C4-2B (cell line): Measurements from ENCODE around the gene PFDN1.

Source experiments
- ZFX ChIP-seq: fragments of 450-650 bp; IDR thresholded peaks from 2 replicates; pipeline ENCODE4 v1.6.1; 2017
- TF ChIP-seq, protein P1 (sequence below): fragments of 450-650 bp; conservative IDR thresholded peaks from 2 replicates; pipeline ENCODE4 v1.5.1; 2017; ENCODE audit warnings: mild to moderate bottlenecking

DNA sequence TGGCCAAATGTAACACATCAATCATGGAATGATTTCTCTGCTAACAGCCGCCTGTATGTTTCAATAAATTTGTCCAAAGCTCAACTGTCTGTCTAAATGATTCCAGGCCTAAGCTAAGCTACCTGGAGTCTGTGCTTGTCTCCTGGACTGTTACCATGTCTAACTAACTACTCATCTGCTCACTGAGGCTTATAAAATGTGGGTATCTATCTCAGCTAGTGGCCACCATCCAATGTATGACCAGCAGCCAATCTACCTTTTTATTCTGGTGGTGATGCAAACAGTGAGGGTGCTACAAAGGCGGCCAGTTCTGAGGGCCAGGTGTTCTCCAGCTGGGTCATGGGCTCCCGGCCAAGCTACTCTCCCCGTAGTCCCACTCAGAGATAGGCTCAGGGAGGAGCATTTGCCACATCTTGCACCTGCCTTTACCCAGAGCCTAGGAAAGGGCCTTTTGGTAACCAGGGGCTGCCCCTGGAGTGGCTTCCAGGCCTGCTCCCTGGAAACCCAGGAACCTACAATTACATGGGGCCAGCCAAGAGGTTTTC is 59.1 kb downstream of the PFDN1 start:
- TF ChIP-seq, protein P1, sequence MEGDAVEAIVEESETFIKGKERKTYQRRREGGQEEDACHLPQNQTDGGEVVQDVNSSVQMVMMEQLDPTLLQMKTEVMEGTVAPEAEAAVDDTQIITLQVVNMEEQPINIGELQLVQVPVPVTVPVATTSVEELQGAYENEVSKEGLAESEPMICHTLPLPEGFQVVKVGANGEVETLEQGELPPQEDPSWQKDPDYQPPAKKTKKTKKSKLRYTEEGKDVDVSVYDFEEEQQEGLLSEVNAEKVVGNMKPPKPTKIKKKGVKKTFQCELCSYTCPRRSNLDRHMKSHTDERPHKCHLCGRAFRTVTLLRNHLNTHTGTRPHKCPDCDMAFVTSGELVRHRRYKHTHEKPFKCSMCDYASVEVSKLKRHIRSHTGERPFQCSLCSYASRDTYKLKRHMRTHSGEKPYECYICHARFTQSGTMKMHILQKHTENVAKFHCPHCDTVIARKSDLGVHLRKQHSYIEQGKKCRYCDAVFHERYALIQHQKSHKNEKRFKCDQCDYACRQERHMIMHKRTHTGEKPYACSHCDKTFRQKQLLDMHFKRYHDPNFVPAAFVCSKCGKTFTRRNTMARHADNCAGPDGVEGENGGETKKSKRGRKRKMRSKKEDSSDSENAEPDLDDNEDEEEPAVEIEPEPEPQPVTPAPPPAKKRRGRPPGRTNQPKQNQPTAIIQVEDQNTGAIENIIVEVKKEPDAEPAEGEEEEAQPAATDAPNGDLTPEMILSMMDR: no peak
- no peak for TF ChIP-seq ZFX
